Keratinocyte (primary cell): ENCODE data around the gene PCCA.

Experiments used
- EZH2 ChIP-seq: IDR thresholded peaks from one replicate; pipeline ENCODE4 v1.6.1; 2012; ENCODE audit warnings: inconsistent platforms, mild to moderate bottlenecking, low read length, moderate library complexity
- TF ChIP-seq, protein P1 (sequence below), 3 experiments: IDR thresholded peaks in 1 of 3; conservative IDR thresholded peaks in 1 of 3; optimal IDR thresholded peaks in 1 of 3; 2 replicates in 2 of 3; 3 replicates in 1 of 3; pipeline versions ENCODE3 to v1.5.1; 2011; ENCODE audit warnings: low read length in 3 of 3, mild to moderate bottlenecking in 3 of 3, moderate library complexity in 2 of 3, control low read depth in 1 of 3, inconsistent platforms in 1 of 3; ENCODE audit not compliant: insufficient read depth in 2 of 3; ENCODE audit errors: extremely low read depth in 1 of 3

DNA sequence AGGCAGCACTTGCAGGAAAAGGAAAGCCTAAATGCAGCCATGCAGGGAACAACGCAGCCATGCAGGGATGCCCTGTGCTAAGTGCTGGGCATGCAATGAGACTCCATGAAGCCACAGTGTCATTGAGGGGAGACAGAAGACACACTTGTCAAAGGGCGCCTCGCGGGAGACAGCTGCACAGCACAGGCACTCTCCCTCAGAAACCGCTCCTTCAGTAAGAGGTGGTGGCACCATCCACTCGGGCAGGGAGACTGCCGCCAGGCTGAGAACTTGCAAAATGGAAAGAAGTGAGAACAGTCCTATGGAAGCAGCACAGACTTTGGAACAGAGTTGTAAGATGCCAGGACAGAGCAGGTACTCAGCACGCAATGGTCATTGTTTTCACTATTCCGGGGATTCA, 448.6 kb downstream of the PCCA start:
- TF ChIP-seq, protein P1, sequence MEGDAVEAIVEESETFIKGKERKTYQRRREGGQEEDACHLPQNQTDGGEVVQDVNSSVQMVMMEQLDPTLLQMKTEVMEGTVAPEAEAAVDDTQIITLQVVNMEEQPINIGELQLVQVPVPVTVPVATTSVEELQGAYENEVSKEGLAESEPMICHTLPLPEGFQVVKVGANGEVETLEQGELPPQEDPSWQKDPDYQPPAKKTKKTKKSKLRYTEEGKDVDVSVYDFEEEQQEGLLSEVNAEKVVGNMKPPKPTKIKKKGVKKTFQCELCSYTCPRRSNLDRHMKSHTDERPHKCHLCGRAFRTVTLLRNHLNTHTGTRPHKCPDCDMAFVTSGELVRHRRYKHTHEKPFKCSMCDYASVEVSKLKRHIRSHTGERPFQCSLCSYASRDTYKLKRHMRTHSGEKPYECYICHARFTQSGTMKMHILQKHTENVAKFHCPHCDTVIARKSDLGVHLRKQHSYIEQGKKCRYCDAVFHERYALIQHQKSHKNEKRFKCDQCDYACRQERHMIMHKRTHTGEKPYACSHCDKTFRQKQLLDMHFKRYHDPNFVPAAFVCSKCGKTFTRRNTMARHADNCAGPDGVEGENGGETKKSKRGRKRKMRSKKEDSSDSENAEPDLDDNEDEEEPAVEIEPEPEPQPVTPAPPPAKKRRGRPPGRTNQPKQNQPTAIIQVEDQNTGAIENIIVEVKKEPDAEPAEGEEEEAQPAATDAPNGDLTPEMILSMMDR (optimal IDR thresholded peaks at IDR 0.05 in 1 of 3, IDR thresholded peaks at IDR 0.05 in 1 of 3, conservative IDR thresholded peaks at IDR 0.05 in 1 of 3; ENCODE audit: extremely low read depth in 1 of 3, insufficient read depth in 2 of 3, low read length in 3 of 3): no peak
- TF ChIP-seq EZH2: no peak
